Kidney glomerular epithelial cell (primary cell): ENCODE results near the gene ISCA1.

Experiments
- DNase-seq: peaks from one replicate; lab custom pipeline; 2025; lab: John Stamatoyannopoulos, UW

The ISCA1 gene

DNA sequence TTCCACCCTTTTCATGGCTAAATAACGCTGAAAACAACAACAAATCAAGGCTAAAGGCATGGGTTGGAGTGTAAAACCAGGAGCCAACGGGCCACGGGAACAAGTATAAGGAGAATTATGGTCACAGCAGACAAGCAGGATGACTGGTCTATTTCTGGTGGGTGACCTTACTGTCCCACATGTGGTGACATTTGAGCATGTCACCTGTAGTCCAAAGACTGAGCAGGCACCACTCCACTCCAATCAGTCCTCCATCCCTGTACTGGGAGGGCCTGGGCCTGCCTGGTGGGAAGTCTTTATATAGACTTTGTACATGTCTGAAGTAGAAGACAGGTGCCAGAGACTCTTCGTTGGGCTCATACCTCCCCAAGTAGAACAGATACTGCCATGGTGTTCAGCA lies 59.7 kb downstream of the ISCA1 start:
- DNase-seq = no peak

DNA sequence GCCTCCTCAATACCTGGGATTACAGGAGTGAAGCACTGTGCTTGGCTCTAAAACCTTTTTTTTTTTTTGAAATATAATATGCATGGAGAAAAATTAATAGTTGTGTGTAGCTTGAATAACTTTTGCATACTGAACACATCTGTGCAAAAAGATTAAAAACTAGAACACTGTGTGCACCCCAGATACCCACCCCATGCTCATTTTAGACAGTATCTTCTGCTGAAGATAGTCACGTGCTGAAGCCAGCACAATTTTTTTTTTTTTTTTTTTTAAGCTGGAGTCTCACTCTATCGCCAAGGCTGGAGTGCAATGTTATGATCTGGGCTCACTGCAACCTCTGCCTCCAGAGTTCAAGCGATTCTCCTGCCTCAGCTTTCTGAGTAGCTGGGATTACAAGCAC lies 62.7 kb downstream of the ISCA1 start:
- no peak for DNase-seq

DNA sequence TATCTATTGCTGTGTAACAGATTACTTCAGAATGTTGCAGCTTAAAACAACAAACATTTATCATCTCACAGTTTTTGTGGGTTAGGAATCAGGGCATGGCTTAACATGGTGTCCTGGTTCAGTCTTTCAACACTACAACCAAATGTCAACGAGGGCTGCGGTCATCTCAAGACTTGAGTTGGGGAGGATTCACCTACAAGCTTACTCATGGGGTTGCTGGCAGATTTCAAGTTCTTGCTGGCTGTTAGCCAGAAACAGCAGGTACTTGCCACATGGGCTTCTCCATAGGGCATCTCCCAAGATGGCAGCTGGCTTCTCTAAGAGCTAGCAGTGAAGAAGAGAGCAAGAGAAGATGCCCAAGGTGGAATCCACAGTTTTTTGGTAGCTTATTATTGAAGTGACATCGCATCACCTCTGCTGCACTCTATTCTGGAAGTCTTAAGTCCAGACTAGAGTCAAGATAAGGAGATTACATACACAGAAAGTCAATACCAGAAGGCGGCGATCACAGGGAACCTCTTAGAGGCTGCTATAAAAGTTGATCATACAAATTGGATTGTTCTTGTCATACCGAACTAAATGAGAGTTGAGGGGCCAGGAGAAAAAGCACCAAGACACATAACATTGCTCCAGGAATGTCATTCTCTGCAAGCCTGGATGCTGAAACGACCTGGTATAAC lies 65.1 kb downstream of the ISCA1 start:
- DNase-seq = no peak
